Ramos (cell line): ENCODE results near the gene NOTCH2NLA.
"Not testable (repeated sequence)": the region's sequence is repeated elsewhere in the genome, so short reads cannot be mapped to it uniquely, and the experiment has no call there.

Experiments used
- in situ Hi-C: fragments of 300-500 bp; cut with MboI; formaldehyde crosslinking; loops from one replicate; pipeline ENCODE4 v1.14.3; 2022; ENCODE audit warnings: low sequenced_read_pairs; ENCODE audit not compliant: unreplicated experiment

The NOTCH2NLA gene

DNA sequence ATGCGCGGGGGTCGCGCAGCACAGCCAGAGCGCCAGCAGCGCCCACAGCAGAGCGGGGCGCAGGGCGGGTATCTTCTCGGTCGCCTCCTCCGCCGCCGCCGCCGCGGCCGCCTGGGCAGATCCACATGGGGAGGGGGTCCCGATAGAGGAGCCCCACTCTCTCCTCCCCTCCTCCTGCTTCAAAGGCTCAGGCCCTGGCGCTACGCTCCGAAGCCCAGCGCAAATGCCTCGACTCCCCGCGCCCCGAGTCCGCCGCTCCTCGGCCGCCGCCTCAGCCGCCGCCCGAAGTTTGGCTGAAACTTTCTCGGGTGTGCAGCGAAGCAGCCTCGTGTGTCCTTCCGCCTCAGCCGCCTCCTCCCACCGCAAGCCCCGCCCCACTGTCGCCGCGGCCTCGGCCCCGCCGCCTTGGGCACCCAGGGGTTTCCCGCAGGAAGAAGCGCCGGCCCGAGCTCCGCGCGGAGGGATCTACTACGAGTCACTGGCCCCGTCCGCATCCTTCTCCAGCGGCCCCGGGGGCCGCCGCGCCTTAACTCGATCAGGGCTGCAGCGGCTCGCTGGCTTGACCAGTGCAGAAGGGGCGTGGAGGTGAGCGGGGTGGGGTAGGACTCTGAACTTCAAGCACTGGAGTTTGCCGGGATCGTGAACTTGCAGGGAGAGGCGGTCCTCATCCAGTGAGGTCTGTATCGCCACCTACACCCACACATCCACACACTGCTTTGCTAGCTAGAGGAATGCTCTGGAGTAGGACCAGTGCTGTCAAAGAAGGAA, at the start of gene NOTCH2NLA:
TSS of gene NOTCH2NLA (minus strand) at position 312 of the 768 bp plus-strand sequence. CDS start 39,684 bp downstream, outside the sequence.
- in situ Hi-C loops = not testable (repeated sequence)

DNA sequence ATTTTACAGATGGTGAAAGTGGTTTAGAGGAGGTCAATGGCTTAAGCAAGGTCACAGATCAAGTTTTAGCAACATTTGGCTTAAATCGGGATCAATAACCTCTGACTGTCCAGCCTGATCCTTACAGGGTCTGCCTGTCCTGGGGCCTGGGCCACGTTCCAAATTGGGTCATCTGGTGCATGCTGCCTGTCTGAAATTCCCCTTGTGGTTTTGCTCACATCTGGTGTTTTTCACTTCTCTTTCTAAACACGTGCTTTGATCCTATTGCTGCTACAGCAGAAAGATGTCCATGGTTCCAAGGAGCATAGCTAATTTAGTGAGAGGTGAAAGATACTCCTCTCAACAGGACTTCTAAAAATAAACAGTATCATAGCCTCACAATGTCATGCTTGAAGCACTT, 49.5 kb upstream of the NOTCH2NLA start:
- in situ Hi-C loops = not testable (repeated sequence)

- in situ Hi-C loops = not testable (repeated sequence)
Observed at GRCh38 chr1:146277087-146277486, 48.3 kb upstream of the NOTCH2NLA start.

GRCh38 chr1:146274083-146274482, 45.3 kb upstream of the NOTCH2NLA start:
- in situ Hi-C loops = not testable (repeated sequence)

DNA sequence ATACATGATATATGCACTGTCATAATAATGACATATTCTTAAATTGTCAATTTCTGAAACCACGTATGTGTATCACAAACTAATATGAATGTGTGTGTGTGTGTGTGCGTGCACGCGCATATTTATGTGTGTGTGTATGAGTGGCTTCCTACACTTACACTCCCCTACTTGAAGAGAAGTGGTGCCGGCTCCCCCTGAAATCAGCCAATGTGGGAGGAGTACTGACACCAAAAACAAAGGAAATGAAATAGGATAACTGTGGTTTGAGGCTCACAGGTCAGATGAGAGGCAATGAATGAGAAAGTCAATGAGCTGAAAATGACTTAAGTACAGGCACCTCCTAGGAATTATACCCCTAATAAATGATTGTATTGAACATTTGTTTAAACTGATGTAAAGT, 44.4 kb upstream of the NOTCH2NLA start:
- in situ Hi-C loops = not testable (repeated sequence)

DNA sequence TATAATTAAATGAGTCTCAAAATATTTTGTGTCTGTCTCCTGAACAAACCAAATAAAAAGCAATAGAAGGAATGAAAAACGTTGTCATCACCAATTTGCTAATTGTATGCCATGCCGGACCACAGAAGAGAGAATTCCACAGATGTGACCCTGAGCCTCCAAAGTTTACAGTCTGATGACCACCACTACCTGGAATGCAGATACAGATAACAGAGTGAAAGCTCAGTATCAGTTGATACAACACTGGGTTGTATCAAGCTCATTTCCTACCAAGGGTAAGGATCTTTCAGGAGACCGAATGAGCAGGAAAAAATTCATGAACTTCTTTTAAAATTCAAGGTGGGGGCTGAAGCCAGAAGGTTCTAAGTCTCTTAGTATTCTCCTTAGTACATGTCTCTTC, 43.9 kb upstream of the NOTCH2NLA start:
- in situ Hi-C loops = not testable (repeated sequence)

- in situ Hi-C loops = not testable (repeated sequence)
Observed at GRCh38 chr1:146271977-146272376, 43.2 kb upstream of the NOTCH2NLA start.

GRCh38 chr1:146270129-146270528, 41.3 kb upstream of the NOTCH2NLA start:
- in situ Hi-C loops = not testable (repeated sequence)

GRCh38 chr1:146266179-146266748, 37.4 kb upstream of the NOTCH2NLA start:
- in situ Hi-C loops = not testable (repeated sequence)

DNA sequence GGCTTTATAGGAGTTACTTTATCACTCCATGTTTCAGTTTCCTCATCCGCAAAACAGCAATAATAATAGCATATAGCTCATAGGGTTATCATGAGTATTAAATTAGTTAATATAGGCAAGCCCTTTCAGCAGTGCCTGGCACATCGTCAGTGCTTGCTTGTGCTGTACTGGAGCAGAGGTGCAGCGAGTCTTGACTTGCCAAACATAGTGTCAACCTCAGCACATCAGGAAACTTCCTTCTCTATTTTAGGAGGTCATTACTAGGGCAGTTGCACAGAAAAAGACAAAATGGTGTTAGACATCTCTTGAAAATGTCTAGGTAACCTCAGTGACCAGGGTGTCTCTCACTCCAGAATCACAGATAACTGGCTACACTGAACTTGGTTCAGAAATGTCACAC, 35.9 kb upstream of the NOTCH2NLA start:
- in situ Hi-C loops = not testable (repeated sequence)

DNA sequence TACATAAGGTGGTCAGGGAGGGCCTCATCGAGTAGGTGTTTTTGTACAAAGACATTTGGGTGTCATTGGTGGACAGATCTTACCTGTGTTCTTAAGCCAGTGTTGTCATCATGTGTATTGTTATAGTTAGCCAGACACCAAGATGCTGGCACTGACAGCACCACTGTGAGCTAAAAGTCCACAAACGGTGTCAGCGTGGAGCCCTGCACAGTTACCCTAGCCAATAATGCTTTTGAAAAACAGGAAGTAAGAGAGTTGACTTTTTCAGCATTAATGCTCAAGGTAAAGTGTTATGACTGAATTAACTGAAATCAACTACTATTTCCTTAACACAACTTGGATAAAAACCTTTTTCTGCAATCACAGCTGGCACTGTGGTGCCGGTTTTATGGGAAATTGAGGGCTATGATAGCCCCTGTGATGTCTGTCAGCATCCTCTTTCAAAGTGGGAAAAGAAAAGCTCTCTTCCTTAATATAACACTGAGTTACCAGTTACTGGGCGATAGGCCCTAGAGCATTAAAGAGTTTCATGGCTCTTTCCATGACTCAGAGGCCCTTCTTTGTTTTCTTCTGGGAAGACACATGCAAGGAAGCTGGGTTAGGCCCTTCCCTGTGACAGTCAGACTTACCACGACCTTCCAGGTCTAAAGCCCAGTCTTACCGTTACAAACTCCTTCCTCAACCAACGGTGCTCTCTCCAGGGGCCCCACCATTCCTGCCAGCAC, 31.3 kb upstream of the NOTCH2NLA start:
- in situ Hi-C loops = not testable (repeated sequence)

- in situ Hi-C loops = not testable (repeated sequence)
Observed at GRCh38 chr1:146257992-146258552, 29.3 kb upstream of the NOTCH2NLA start.

DNA sequence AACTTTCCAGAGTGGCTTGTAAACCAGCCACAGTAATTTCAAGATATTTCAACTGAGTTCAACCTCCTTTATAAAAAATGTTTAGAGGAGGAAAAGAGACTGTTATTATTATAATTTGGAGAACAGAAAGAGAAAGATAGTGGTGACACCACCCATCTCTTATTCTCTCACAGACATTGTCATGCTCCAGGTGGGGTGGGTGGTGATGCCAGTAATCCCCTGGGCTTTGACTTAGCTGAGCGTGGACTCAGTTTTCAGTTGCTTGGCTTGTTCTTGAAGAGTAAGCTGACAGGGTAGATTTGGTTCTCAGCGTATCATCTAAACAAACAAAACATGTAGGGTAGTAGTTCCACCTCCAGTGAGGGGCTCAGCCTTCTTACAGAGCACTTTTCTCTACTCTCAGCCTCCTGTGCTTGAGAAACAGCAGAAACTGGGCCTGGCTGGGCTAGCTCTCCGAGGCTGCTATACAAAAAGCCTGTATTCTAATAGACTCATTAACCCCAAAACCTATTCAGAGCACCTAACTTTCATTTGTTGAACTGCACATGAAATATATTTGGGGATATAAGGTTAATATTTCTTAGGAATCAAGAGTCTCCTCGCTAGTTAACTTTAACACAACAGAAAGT, 25.9 kb upstream of the NOTCH2NLA start:
- in situ Hi-C loops = not testable (repeated sequence)

DNA sequence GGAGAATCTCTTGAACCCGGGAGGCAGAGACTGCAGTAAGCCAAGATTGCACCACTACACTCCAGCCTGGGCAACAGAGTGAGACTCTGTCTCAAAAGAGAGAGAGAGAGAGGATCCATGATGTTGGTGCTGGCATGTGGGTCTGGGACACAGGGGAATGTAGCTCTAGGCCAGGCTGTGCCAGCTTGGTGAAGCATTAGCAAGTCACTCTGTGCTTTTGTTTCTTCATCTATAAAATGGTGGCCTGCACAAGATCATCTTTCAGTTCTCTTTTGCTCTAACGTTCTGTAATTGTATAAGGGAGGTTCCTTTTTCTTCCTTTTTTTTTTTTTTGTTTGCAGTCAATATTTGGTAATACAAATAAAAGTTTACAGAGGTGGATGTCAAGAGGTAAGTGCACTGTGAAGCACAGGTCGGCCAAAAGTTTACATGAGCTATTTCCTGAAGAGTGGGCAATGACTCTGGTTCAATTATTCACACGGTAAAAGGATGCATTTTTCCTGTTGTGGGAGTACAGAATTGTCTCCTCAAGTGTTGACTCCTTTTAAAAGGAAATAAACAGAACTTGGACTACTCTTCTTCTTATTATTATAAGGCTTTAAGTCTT, 24.5 kb upstream of the NOTCH2NLA start:
- in situ Hi-C loops = not testable (repeated sequence)

DNA sequence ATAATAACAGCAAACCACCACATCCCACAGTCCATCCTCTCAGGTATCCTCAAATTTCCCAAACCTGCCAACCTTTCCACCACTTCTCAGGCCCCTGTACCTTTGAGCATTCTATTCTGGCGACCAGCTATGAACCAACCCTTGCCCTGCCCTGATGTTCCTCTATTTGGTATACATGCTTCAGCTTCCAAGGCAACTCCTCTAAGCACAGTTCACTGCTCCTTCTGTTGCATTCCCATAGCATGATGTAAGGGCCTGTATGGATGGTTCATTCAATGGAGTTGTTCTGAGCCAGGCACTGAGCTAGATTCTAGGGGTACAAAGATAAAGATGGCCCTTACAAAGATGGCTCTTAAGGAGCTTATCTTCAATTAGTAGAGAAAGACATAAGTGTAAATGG, 22.7 kb upstream of the NOTCH2NLA start:
- in situ Hi-C loops = not testable (repeated sequence)

DNA sequence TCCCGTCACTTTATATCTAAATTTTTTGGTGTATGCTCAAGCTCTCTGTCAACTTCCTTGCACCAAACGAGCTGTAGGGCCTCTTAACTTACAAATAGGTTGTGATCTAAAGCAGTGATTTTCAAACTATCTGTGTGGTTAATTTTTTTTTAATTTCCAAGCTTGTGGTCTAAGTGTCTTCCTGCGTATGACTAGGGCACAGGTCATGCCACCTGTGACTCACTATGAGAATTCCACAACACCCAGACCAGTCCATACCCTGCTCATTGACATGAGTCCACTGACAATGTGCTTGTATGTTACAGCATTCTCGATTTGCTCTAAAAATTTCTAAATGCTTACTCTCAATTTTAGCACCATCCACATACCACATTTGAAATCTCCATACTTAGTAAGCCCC, 19.8 kb upstream of the NOTCH2NLA start:
- in situ Hi-C loops = not testable (repeated sequence)

GRCh38 chr1:146236626-146237025, 7.8 kb upstream of the NOTCH2NLA start:
- in situ Hi-C loops = not testable (repeated sequence)

DNA sequence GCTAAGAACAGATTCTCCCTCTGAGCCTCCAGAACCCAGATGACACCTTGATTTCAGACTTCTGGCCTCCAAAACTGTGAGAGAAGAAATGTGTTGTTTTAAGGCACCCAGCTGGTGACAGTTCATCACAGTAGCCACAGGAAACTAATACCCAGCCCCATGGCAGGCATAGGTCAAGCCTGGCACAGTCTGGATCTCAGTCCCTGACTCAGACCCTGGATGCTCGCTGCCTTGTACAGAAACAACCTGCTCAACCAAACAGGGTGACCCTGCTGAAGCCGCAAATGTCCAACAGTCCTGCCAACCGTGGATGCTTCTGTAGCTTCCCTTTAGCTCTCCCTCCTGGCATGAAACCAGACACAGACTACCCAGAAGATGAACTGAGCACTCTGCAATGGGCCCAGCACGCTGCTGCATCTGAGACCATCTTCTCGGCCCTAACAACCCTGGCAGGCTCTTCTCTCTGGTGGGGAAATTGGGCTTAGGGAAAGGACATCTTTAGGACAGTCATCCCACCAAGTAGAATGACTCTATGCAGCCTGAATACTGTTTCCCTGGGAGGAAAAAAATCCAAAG, 7.3 kb upstream of the NOTCH2NLA start:
- in situ Hi-C loops = not testable (repeated sequence)

DNA sequence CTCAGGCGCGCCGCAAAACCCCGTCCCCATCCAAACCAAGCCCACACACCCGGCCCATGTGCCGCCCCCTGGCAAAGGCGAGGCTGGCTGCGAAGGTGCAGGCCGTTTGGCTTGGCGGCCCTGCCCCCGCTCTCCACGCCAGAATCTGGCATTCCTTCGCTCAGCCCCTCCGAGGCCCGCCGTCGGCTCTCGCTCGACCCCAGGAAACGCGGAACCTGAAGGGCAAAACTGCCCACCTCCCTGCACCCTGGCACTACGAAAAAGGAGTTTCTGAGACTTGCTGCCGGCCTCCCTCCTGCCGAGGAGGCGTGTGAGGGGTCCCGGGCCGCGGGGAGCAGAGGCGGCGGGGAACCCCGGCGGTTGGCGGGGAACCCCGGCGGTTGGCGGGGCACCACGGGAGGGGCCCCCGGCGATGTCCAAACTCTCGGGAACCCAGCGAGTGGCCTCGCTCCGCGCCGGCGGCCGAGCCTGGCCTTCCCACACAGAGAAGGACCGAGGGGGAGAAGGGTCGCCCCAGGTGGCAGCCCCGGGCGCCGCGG, 608 bp downstream of the NOTCH2NLA start:
- in situ Hi-C loops = not testable (repeated sequence)
